ENCODE measurements around the gene ARL13B. TPM values are rescaled to one million over a fixed set of nuclear protein-coding genes. Genes with fewer than 3 reads are reported as not detected.
A peak's percentile ranks its signal among the peaks of the same experiment; 100 is the strongest.

The ARL13B gene
- total RNA-seq, 2 experiments from 2014 or later: 8.0 to 8.3 TPM

DNA sequence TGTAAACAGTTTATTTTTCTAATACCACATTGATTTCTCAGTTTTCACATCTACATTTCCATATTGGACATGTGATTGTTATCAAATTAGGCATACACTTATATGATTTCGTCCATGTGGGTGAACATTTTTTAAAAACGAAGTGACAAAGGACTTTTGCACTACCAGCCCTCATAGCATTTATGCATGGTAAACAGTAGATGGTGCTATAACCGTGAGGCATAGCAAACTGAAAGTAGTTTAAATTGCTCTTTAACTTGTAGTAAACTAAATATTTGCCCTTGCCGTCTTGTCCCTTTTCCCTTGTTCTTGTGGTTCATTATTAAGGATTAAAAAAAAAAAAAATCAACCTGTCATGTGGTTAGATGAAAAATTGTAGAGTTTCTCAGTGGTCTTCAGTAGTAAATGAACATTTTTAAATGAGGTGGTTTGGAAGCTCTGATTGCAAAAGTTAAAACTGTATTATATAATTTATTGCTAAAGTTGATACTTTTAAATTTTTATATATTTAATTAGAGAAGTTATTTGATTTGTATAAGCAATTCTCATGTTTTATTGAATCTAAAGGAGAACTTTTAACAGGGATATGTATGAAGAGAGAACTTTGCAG, 24.5 kb downstream of the ARL13B start:
- Mint-ChIP-seq H3K4me1 (ENCODE audit: low read depth) (peaks cover 2% of the 10 kb centered on the region), H3K4me3 (no peak overlapping the region), H3K36me3 (ENCODE audit: low read depth) (no peaks in the 10 kb centered on the region), H3K27ac (no peak overlapping the region), H3K9me3 (no peaks in the 10 kb centered on the region), H3K27me3 (ENCODE audit: low read depth) (no peaks in the 10 kb centered on the region)
- no peak for DNase-seq
- CTCF ChIA-PET: interaction anchor here (0.6 to 3.1 kb wide), 12 partner anchors 9 to 353 kb away, joined by 3 to 30 read pairs (median 4); no protein-coding TSS in a partner anchor
- intact Hi-C loops (cut with micrococcal nuclease): loop anchor here (1.0 to 5.0 kb wide), 4 partner anchors 65 to 243 kb away; no protein-coding TSS in a partner anchor

GRCh38 chr3:94008253-94008652, 28.3 kb downstream of the ARL13B start:
- no peak overlapping the region for H3K4me3 Mint-ChIP-seq
- H3K9me3 Mint-ChIP-seq: no peaks in the 10 kb centered on the region
- H3K27ac Mint-ChIP-seq: no peak overlapping the region
- CTCF ChIA-PET: interaction anchor here (0.6 to 1.2 kb wide), 3 partner anchors 54 to 93 kb away, joined by 4 to 6 read pairs (median 5); partner anchors contain the start of genes DHFR2 and NSUN3
- no peak for DNase-seq
- H3K27me3 Mint-ChIP-seq (ENCODE audit: low read depth): no peaks in the 10 kb centered on the region
- H3K36me3 Mint-ChIP-seq (ENCODE audit: low read depth): no peaks in the 10 kb centered on the region
- intact Hi-C loops (cut with micrococcal nuclease): no loop called here
- peaks cover 27% of the 10 kb centered on the region for H3K4me1 Mint-ChIP-seq (ENCODE audit: low read depth)

DNA sequence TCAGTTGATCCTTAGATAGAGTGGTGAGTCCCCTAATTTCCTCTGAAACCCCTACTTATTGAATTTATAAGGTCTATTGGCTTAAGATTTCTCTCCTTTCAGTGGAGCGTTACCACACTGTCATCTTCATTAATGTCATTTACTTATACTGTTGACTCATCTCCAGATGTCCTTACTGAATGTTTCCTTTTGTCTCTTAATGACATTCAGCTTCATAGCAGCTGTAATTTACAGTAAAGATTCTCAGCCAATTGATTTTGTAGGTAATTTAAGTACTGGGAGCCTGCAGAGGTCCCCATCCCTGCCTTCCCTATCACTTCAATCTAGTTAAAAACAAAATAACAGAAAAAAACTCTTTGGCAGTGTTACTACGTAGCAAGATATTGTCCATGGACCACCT, 29.7 kb downstream of the ARL13B start:
- no peak for DNase-seq
- Mint-ChIP-seq H3K4me1 (ENCODE audit: low read depth) (peaks cover 28% of the 10 kb centered on the region), H3K9me3 (no peaks in the 10 kb centered on the region), H3K27me3 (ENCODE audit: low read depth) (no peaks in the 10 kb centered on the region), H3K4me3 (no peak overlapping the region), H3K27ac (no peak overlapping the region), H3K36me3 (ENCODE audit: low read depth) (peaks cover 2% of the 10 kb centered on the region)
- intact Hi-C loops (cut with micrococcal nuclease): loop anchor here (2.0 kb wide), 1 partner anchor 27 kb away; no protein-coding TSS in a partner anchor
- CTCF ChIA-PET: interaction anchor here (2.8 kb wide), 1 partner anchor 60 kb away, joined by 12 read pairs; no protein-coding TSS in a partner anchor

DNA sequence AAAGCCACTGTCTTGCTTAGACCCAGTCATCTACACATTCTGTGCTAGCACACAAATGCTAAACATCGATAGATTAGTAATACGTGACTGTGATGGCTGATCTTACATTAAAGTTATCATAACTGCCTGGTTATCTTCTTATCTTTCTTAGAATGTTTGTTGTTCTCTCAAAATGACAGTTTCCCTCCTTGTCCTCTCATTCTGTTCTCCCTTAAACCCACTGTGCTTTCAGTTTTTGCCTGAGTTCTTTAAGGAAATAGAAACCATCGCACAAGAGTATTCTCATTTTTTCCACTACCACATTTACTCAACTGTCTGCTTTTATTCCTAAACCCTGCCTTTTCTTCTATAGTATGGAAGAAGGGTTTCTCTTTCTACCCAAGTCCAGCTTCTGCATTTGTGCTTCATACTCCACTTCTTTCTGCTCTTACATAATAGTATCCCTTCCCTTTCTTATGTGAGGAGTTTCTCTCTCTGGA, 31.3 kb downstream of the ARL13B start:
- CTCF ChIA-PET: interaction anchor here (0.6 to 2.8 kb wide), 4 partner anchors 17 to 58 kb away, joined by 3 to 12 read pairs (median 3); partner anchors contain the start of gene ARL13B
- H3K27me3 Mint-ChIP-seq (ENCODE audit: low read depth): no peaks in the 10 kb centered on the region
- H3K36me3 Mint-ChIP-seq (ENCODE audit: low read depth): peaks cover 3% of the 10 kb centered on the region
- H3K4me1 Mint-ChIP-seq (ENCODE audit: low read depth): peaks cover 35% of the 10 kb centered on the region
- no peak overlapping the region for H3K4me3 Mint-ChIP-seq
- intact Hi-C loops (cut with micrococcal nuclease): loop anchor here (1.0 to 2.0 kb wide), 4 partner anchors 26 to 58 kb away; partner anchors contain the start of genes ARL13B and DHFR2
- no peaks in the 10 kb centered on the region for H3K9me3 Mint-ChIP-seq
- H3K27ac Mint-ChIP-seq: peak overlapping the region; percentile 36
- no peak for DNase-seq

GRCh38 chr3:94012185-94012584, 32.2 kb downstream of the ARL13B start:
- CTCF ChIA-PET: interaction anchor here (0.6 kb wide), 1 partner anchor 56 kb away, joined by 3 read pairs; no protein-coding TSS in a partner anchor
- Mint-ChIP-seq H3K4me3 (no peak overlapping the region), H3K27ac (no peak overlapping the region), H3K9me3 (no peaks in the 10 kb centered on the region), H3K27me3 (ENCODE audit: low read depth) (no peaks in the 10 kb centered on the region), H3K4me1 (ENCODE audit: low read depth) (peaks cover 35% of the 10 kb centered on the region), H3K36me3 (ENCODE audit: low read depth) (peaks cover 6% of the 10 kb centered on the region)
- intact Hi-C loops (cut with micrococcal nuclease): no loop called here
- DNase-seq: no peak

DNA sequence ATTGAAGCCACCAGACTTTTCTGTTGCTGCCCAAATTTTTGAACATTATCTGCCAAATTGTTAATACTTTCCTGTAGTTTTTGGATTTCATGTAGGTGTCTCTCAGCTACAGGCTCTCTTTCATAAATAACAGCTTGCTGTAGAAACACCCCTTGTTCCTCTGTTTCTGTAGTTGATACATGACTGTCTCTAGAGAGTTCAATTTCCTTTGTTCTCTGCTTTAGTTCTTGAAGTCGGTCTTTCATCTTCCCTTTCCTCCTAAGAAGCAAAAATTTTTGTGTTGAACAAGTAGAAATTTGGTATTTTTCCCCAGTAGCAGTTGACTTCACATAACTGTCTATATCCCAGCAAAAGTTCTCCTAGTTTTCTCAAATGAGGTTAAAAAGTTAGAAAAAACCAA, 35.1 kb downstream of the ARL13B start:
- Mint-ChIP-seq H3K4me1 (ENCODE audit: low read depth) (peaks cover 28% of the 10 kb centered on the region), H3K9me3 (no peaks in the 10 kb centered on the region), H3K27me3 (ENCODE audit: low read depth) (no peaks in the 10 kb centered on the region), H3K36me3 (ENCODE audit: low read depth) (peaks cover 8% of the 10 kb centered on the region), H3K4me3 (no peak overlapping the region), H3K27ac (no peak overlapping the region)
- DNase-seq: no peak
- intact Hi-C loops (cut with micrococcal nuclease): no loop called here
- CTCF ChIA-PET: interaction anchor here (0.6 to 1.8 kb wide), 6 partner anchors 8 to 90 kb away, joined by 3 to 4 read pairs (median 4); no protein-coding TSS in a partner anchor

GRCh38 chr3:94019659-94020058, 39.7 kb downstream of the ARL13B start:
- Mint-ChIP-seq H3K27ac (no peak overlapping the region), H3K4me1 (ENCODE audit: low read depth) (peaks cover 6% of the 10 kb centered on the region), H3K36me3 (ENCODE audit: low read depth) (peaks cover 5% of the 10 kb centered on the region), H3K9me3 (no peaks in the 10 kb centered on the region), H3K27me3 (ENCODE audit: low read depth) (no peaks in the 10 kb centered on the region), H3K4me3 (no peak overlapping the region)
- CTCF ChIA-PET: interaction anchor here (0.6 kb wide), 1 partner anchor 30 kb away, joined by 3 read pairs; no protein-coding TSS in a partner anchor
- intact Hi-C loops (cut with micrococcal nuclease): no loop called here
- no peak for DNase-seq

GRCh38 chr3:94020293-94020692, 40.3 kb downstream of the ARL13B start:
- H3K9me3 Mint-ChIP-seq: no peaks in the 10 kb centered on the region
- no peak overlapping the region for H3K27ac Mint-ChIP-seq
- DNase-seq: no peak
- CTCF ChIA-PET: interaction anchor here (0.6 to 0.7 kb wide), 2 partner anchors 30 to 42 kb away, joined by 3 read pairs; partner anchors contain the start of genes DHFR2 and NSUN3
- H3K4me3 Mint-ChIP-seq: no peak overlapping the region
- no peaks in the 10 kb centered on the region for H3K27me3 Mint-ChIP-seq (ENCODE audit: low read depth)
- H3K36me3 Mint-ChIP-seq (ENCODE audit: low read depth): peaks cover 5% of the 10 kb centered on the region
- no peaks in the 10 kb centered on the region for H3K4me1 Mint-ChIP-seq (ENCODE audit: low read depth)
- intact Hi-C loops (cut with micrococcal nuclease): no loop called here

DNA sequence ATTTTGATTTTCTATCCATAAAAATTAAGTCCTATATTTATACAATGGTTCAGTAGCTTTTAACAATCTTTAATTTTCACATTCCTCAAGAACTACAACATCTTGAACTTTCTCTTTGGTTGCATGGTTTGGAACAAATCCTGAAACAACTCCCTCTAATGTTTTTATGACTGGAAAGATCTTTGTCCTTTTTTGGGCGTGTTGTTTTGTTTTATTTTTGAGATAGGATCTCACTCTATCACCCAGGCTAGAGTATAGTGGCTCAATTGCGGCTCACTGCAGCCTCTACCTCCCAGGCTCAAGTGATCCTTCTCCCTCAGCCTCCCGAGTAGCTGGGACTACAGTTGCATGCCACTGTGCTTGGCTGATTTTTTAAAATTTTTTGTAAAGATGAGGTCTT, 44.4 kb downstream of the ARL13B start:
- Mint-ChIP-seq H3K4me1 (ENCODE audit: low read depth) (no peaks in the 10 kb centered on the region), H3K27me3 (ENCODE audit: low read depth) (no peaks in the 10 kb centered on the region), H3K36me3 (ENCODE audit: low read depth) (peaks cover 2% of the 10 kb centered on the region), H3K4me3 (no peak overlapping the region), H3K27ac (no peak overlapping the region), H3K9me3 (no peaks in the 10 kb centered on the region)
- no peak for DNase-seq
- intact Hi-C loops (cut with micrococcal nuclease): no loop called here
- CTCF ChIA-PET: no interaction called here

DNA sequence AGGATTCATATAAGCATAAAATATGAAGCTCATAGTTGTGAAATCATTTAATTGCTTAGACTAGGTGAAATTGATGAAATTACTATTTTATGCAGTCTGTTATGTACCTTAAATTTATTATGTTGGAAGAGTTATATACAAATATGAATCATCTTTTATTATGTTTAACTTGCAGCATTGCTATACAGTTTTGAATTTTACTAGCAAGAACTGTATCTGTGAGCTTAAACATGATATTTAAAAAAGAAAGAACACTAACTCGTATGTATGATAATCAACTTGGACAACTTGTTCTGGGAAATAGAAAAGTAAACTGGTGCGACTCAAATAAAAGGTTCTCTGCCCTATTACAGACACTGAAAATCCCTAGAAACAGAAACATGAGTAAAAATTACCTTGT, 46.7 kb downstream of the ARL13B start:
- H3K4me1 Mint-ChIP-seq (ENCODE audit: low read depth): no peaks in the 10 kb centered on the region
- H3K27ac Mint-ChIP-seq: no peak overlapping the region
- no peak for DNase-seq
- H3K4me3 Mint-ChIP-seq: no peak overlapping the region
- H3K9me3 Mint-ChIP-seq: no peaks in the 10 kb centered on the region
- no peaks in the 10 kb centered on the region for H3K27me3 Mint-ChIP-seq (ENCODE audit: low read depth)
- H3K36me3 Mint-ChIP-seq (ENCODE audit: low read depth): no peaks in the 10 kb centered on the region
- CTCF ChIA-PET: interaction anchor here (1.2 kb wide), 1 partner anchor 11 kb away, joined by 4 read pairs; no protein-coding TSS in a partner anchor
- intact Hi-C loops (cut with micrococcal nuclease): no loop called here

DNA sequence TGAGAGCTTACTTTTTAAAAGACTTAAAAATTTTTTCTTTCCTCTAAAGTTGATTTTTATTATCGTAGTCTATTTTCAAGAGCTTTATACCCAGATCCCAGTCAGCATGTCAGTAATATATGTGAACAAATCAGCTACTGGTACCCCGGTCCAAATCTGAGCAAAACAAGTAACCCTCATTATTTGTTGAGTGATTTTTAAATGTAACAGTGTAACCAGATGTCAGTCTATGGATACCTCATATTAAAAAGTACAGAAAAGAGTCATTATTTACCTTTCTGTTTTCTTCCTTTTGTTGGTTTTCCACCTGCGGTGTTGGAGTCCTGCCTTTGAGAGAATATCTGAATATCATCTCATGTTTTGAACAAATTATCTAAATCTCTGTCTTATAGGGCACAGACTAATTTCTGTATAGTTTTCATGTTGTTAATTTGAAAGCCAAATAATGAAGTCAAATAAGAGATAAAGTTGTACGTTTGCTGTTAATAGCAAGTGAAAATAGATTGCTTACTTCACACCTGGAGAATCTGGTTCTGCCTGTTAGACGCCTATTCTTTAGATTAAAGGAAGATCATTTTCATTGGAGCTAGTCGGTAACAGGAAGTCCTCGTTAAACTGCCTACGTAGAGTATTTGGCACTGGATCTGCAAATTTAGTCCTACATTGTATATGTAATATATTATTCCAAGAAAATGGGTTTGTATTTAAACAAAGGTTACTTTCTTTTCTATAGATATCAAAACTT, 48.3 kb downstream of the ARL13B start, which contains the start of gene STX19:
Gene STX19 (minus strand): TSS at position 505 of the 745 bp plus-strand sequence. CDS start 13,328 bp downstream, outside the sequence.
- Mint-ChIP-seq H3K27ac (no peak within 1 kb of the TSS), H3K36me3 (ENCODE audit: low read depth) (peaks cover 1% of the 10 kb centered on the region), H3K4me3 (no peak within 1 kb of the TSS), H3K4me1 (ENCODE audit: low read depth) (no peaks in the 10 kb centered on the region), H3K27me3 (ENCODE audit: low read depth) (no peaks in the 10 kb centered on the region), H3K9me3 (no peaks in the 10 kb centered on the region)
- intact Hi-C loops (cut with micrococcal nuclease): no loop called here
- DNase-seq: no peak
- CTCF ChIA-PET: interaction anchor here (0.8 to 1.0 kb wide), 2 partner anchors 9 to 27 kb away, joined by 3 to 4 read pairs; no protein-coding TSS in a partner anchor

Data from activated naive CD4-positive, alpha-beta T cell treated with anti-CD3 and anti-CD28 coated beads for 36 hours (primary cell).